GM21723 (cell line): ENCODE results near the gene MEGF9.
"Not testable (repeated sequence)": the region's sequence is repeated elsewhere in the genome, so short reads cannot be mapped to it uniquely, and the experiment has no call there.

Source experiments
- ATAC-seq: cut with Tn5 transposase; IDR thresholded peaks from one replicate; pipeline ENCODE4 v1.9.1; 2021; ENCODE audit warnings: mild to moderate bottlenecking, moderate library complexity; ENCODE audit not compliant: unreplicated experiment

MEGF9 gene

GRCh38 chr9:120580051-120580896 is 134.0 kb downstream of the MEGF9 start, which contains the start of gene CDK5RAP2:
CDK5RAP2 (minus strand) TSS chr9:120580167; CDS start chr9:120579978, 189 bp downstream.
- ATAC-seq: peak; percentile 98

- ATAC-seq: peak; percentile 43
Observed at GRCh38 chr9:120579139-120580050, 134.9 kb downstream of the MEGF9 start.

- ATAC-seq: no peak
Observed at GRCh38 chr9:120574473-120574872, 139.8 kb downstream of the MEGF9 start.

- no peak for ATAC-seq
Observed at GRCh38 chr9:120572472-120572871, 141.8 kb downstream of the MEGF9 start.

GRCh38 chr9:120571443-120572257 is 142.6 kb downstream of the MEGF9 start:
- ATAC-seq: no peak

- ATAC-seq: no peak
Observed at GRCh38 chr9:120570296-120570695, 144.0 kb downstream of the MEGF9 start.

- no peak for ATAC-seq
Observed at GRCh38 chr9:120569556-120569955, 144.7 kb downstream of the MEGF9 start.

- no peak for ATAC-seq
Observed at GRCh38 chr9:120568816-120569215, 145.5 kb downstream of the MEGF9 start.

- no peak for ATAC-seq
Observed at GRCh38 chr9:120567874-120568273, 146.4 kb downstream of the MEGF9 start.

- ATAC-seq: no peak
Observed at GRCh38 chr9:120567081-120567480, 147.2 kb downstream of the MEGF9 start.

GRCh38 chr9:120564589-120564988 is 149.7 kb downstream of the MEGF9 start:
- no peak for ATAC-seq

GRCh38 chr9:120562861-120563443 is 151.3 kb downstream of the MEGF9 start:
- ATAC-seq: no peak

GRCh38 chr9:120561709-120562108 is 152.6 kb downstream of the MEGF9 start:
- ATAC-seq: no peak

GRCh38 chr9:120559546-120559945 is 154.7 kb downstream of the MEGF9 start:
- no peak for ATAC-seq

GRCh38 chr9:120558454-120558853 is 155.8 kb downstream of the MEGF9 start:
- no peak for ATAC-seq

GRCh38 chr9:120557205-120557604 is 157.1 kb downstream of the MEGF9 start:
- no peak for ATAC-seq

GRCh38 chr9:120556775-120557174 is 157.5 kb downstream of the MEGF9 start:
- no peak for ATAC-seq

GRCh38 chr9:120555839-120556238 is 158.4 kb downstream of the MEGF9 start:
- no peak for ATAC-seq

GRCh38 chr9:120552210-120552704 is 162.0 kb downstream of the MEGF9 start:
- ATAC-seq: not testable (repeated sequence)
